Chondrocyte (in vitro differentiated cells): ENCODE results near the gene HDDC3. TPM values are rescaled to one million over a fixed set of nuclear protein-coding genes. Genes with fewer than 3 reads are reported as not detected.

ENCODE experiments used
- DNase-seq: peaks from one replicate; pipeline ENCODE4 v3.0.0; 2021; ENCODE audit warnings: mixed read lengths, low spot score
- H3K27ac Mint-ChIP-seq: one replicate; pipeline ENCODE4 v1.8.0; 2021; ENCODE audit warnings: mild to moderate bottlenecking, moderate library complexity, mixed read lengths; ENCODE audit not compliant: unreplicated experiment
- H3K27me3 Mint-ChIP-seq: 2 replicates; pipeline ENCODE4 v1.8.0; 2021; ENCODE audit warnings: low read depth, mixed read lengths
- H3K36me3 Mint-ChIP-seq: 2 replicates; pipeline ENCODE4 v1.8.0; 2021; ENCODE audit warnings: low read depth, mixed read lengths
- H3K4me1 Mint-ChIP-seq: 2 replicates; pipeline ENCODE4 v1.8.0; 2021; ENCODE audit warnings: low read depth, mild to moderate bottlenecking, mixed read lengths
- H3K4me3 Mint-ChIP-seq: one replicate; pipeline ENCODE4 v1.8.0; 2021; ENCODE audit warnings: mild to moderate bottlenecking, moderate library complexity, mixed read lengths; ENCODE audit not compliant: unreplicated experiment
- H3K9me3 Mint-ChIP-seq: 2 replicates; pipeline ENCODE4 v1.8.0; 2021; ENCODE audit warnings: low read depth, mixed read lengths
- CTCF ChIP-seq: fragments of 200-600 bp; sonication (generic); IDR thresholded peaks from 2 replicates; pipeline ENCODE4 v1.5.0; 2021; ENCODE audit warnings: antibody characterized with exemption, mild to moderate bottlenecking, moderate library complexity
- total RNA-seq: library from RNA; stranded (reverse); gene quantifications from 3 replicates; pipeline ENCODE4 v1.2.1, GENCODE V29; 2021

Gene HDDC3
- total RNA-seq, 1 donor from 2014 or later, result 10.8 TPM

- Mint-ChIP-seq H3K27ac (peak overlapping the region; percentile 83), H3K4me1 (peaks cover 32% of the 10 kb centered on the region)
Observed at GRCh38 chr15:90934256-90934948, 2.1 kb upstream of the HDDC3 start.

GRCh38 chr15:90933301-90933700 lies 952 bp upstream of the HDDC3 start:
- H3K4me3 Mint-ChIP-seq, result no peak overlapping the region
- TF ChIP-seq CTCF, result no peak

More at GRCh38 chr15:90934256-90934948, 2.1 kb upstream of the HDDC3 start:
- Mint-ChIP-seq H3K9me3 (no peaks in the 10 kb centered on the region), H3K27me3 (no peaks in the 10 kb centered on the region), H3K4me3 (peak overlapping the region; percentile 83), H3K36me3 (peaks cover 2% of the 10 kb centered on the region)
- no peak for DNase-seq
- peak; percentile 91 for TF ChIP-seq CTCF

DNA sequence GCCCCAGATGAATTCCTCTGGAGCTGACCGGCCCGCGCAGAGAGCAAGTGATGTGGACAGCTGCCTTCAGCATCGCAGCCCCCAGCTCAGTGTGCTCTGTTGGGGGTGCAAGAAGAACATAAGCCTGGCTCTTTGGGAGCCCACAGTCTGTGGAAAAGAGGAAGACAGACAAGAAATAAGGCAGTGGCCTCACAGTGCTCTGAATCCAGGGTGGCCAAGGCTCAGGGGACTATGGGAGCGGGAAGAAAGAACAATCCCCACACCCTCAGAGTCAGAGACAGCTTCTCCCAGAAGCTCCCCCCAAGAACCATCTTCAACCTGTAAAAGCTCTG lies 277 bp upstream of the HDDC3 start:
- no peaks in the 10 kb centered on the region for H3K9me3 Mint-ChIP-seq
- peak overlapping the region; percentile 88 for H3K4me3 Mint-ChIP-seq
- TF ChIP-seq CTCF, result peak; percentile 51
- peaks cover 32% of the 10 kb centered on the region for H3K4me1 Mint-ChIP-seq
- no peak for DNase-seq
- H3K27ac Mint-ChIP-seq, result peak overlapping the region; percentile 91
- H3K36me3 Mint-ChIP-seq, result no peaks in the 10 kb centered on the region
- no peaks in the 10 kb centered on the region for H3K27me3 Mint-ChIP-seq

More at GRCh38 chr15:90933301-90933700, 952 bp upstream of the HDDC3 start:
- Mint-ChIP-seq H3K9me3 (no peaks in the 10 kb centered on the region), H3K36me3 (peaks cover 1% of the 10 kb centered on the region), H3K27ac (no peak overlapping the region), H3K27me3 (no peaks in the 10 kb centered on the region), H3K4me1 (peaks cover 32% of the 10 kb centered on the region)
- no peak for DNase-seq

DNA sequence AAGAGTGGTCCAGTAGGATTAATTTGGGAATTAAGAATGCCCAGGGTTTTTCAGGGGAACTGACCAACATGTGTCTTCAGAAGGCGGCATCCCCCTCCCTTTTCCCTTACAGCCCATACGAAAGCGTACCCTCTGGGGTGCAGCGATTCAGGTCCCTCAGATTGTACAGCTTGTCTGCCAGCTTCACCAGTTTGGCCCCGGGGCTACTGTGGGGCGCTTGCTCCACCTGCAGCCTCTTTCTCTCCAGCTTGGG lies 848 bp downstream of the HDDC3 start:
- H3K27me3 Mint-ChIP-seq, result no peaks in the 10 kb centered on the region
- no peak for DNase-seq
- no peaks in the 10 kb centered on the region for H3K36me3 Mint-ChIP-seq
- H3K27ac Mint-ChIP-seq, result no peak overlapping the region
- H3K4me3 Mint-ChIP-seq, result peak overlapping the region; percentile 88
- no peak for TF ChIP-seq CTCF
- H3K4me1 Mint-ChIP-seq, result peaks cover 28% of the 10 kb centered on the region
- no peaks in the 10 kb centered on the region for H3K9me3 Mint-ChIP-seq

DNA sequence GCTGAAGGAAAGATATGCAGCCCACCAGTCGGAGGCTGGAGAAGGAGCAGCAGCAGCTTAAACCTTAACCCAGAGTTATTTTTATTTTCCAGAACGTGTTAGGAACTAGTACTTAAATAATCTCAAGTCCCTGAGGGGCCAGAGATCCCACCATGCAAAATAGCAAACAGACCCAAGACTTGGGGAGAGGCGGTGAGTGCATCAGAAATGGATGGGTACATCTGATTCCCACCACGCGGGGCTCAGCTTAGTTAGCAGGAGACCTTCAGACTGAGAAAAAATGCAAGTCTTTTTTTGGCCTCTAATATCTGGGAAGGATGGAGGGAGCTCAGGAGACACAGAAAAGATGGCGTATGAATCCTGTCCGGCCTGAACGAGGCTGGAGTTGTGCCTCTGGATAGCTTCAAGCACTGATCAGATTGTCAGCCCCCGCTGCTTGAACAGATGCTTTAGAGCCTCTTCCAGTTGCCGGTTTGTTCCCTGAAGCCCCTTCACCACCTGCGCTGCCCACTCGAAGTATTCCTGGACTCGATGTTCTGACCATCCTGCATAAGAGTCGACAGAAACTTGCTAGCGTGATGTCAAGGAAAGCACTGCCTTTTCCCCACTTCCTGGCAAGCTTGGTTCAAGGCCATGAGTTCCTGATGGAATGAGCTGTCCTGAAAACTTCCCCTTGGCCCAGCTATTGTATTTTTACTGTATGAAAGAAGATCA lies 1.3 kb downstream of the HDDC3 start:
- no peak for DNase-seq
- peaks cover 23% of the 10 kb centered on the region for H3K4me1 Mint-ChIP-seq
- no peak overlapping the region for H3K27ac Mint-ChIP-seq
- no peak for TF ChIP-seq CTCF
- no peaks in the 10 kb centered on the region for H3K27me3 Mint-ChIP-seq
- H3K9me3 Mint-ChIP-seq, result no peaks in the 10 kb centered on the region
- H3K4me3 Mint-ChIP-seq, result peak overlapping the region; percentile 28
- H3K36me3 Mint-ChIP-seq, result no peaks in the 10 kb centered on the region
